Thymus (tissue), 11 donors: ENCODE results near the gene UBE3D. TPM values are rescaled to one million over a fixed set of nuclear protein-coding genes. Genes with fewer than 3 reads are reported as not detected.
"Not testable (repeated sequence)": the region's sequence is repeated elsewhere in the genome, so short reads cannot be mapped to it uniquely, and the experiment has no call there.

Experiments
- DNase-seq, 9 donors: peaks; one replicate each; pipeline ENCODE4 v3.0.0-alpha.2; 2013; ENCODE audit warnings: low spot score in 9 of 9, low read depth in 6 of 9, missing footprints in 1 of 9
- H3K27ac ChIP-seq, 2 donors: one replicate each; pipeline ENCODE4 v1.5.1; 2013; ENCODE audit warnings: control low read depth in 1 of 2, low read depth in 1 of 2, low read length in 1 of 2, mild to moderate bottlenecking in 1 of 2, moderate library complexity in 1 of 2
- H3K27me3 ChIP-seq, 2 donors: one replicate each; pipeline ENCODE4 v1.5.1; 2013; ENCODE audit warnings: low read length in 1 of 2; ENCODE audit not compliant: control insufficient read depth in 2 of 2, insufficient read depth in 1 of 2
- H3K36me3 ChIP-seq, 2 donors: one replicate each; pipeline ENCODE4 v1.5.1; 2013; ENCODE audit warnings: low read length in 1 of 2, mild to moderate bottlenecking in 1 of 2, moderate library complexity in 1 of 2; ENCODE audit not compliant: control insufficient read depth in 2 of 2, insufficient read depth in 2 of 2
- H3K4me1 ChIP-seq, 2 donors: one replicate each; pipeline ENCODE4 v1.5.1; 2013; ENCODE audit warnings: low read length in 2 of 2; ENCODE audit not compliant: control insufficient read depth in 2 of 2, insufficient read depth in 2 of 2
- H3K4me3 ChIP-seq, 2 donors: one replicate each; pipeline ENCODE4 v1.5.1; 2013; ENCODE audit warnings: low read length in 2 of 2, control low read depth in 1 of 2, mild to moderate bottlenecking in 1 of 2
- H3K9me3 ChIP-seq, 2 donors: one replicate each; pipeline ENCODE4 v1.5.1; 2013; ENCODE audit warnings: low read length in 1 of 2, mild to moderate bottlenecking in 1 of 2; ENCODE audit not compliant: control insufficient read depth in 2 of 2, insufficient read depth in 1 of 2
- WGBS: extraction: QIAGEN DNeasy Blood & Tissue Kit; methylation state at CpG from one replicate; pipeline ENCODE4 v1.1.7; 2013; 5-methylcytosine and 5-hydroxymethylcytosine counted together
- polyA plus RNA-seq: library from polyadenylated mRNA; stranded (reverse); fragments of 200-250 nt; gene quantifications from one replicate; pipeline ENCODE4 v1.2.3, GENCODE V29; 2013
- total RNA-seq: library from RNA; stranded (reverse); fragments of 120-200 nt; gene quantifications from one replicate; pipeline ENCODE4 v1.2.4, GENCODE V29; 2013
- donor health status: healthy.

Gene UBE3D
- total and polyA plus RNA-seq, 2 donors, result 7.0 to 8.2 TPM

- Histone ChIP-seq H3K4me3 (no peak overlapping the region), H3K4me1 (peaks cover 0 to 2% of the 10 kb centered on the region in 2 donors), H3K27me3 (no peaks in the 10 kb centered on the region), H3K9me3 (no peaks in the 10 kb centered on the region), H3K27ac (no peak overlapping the region), H3K36me3 (no peaks in the 10 kb centered on the region)
- WGBS, result 93% methylated on average over 4 of the region's 4 CpGs
- DNase-seq, result no peak
Measured at GRCh38 chr6:82954937-82955577, 110.6 kb downstream of the UBE3D start.

- no peaks in the 10 kb centered on the region for H3K36me3 ChIP-seq
- DNase-seq, result no peak
Measured at GRCh38 chr6:82954356-82954755, 111.3 kb downstream of the UBE3D start.

GRCh38 chr6:82953871-82954270 is 111.8 kb downstream of the UBE3D start:
- Histone ChIP-seq H3K36me3 (no peaks in the 10 kb centered on the region), H3K4me1 (peaks cover 0 to 2% of the 10 kb centered on the region in 2 donors), H3K27me3 (no peaks in the 10 kb centered on the region), H3K9me3 (no peaks in the 10 kb centered on the region), H3K27ac (no peak overlapping the region), H3K4me3 (no peak overlapping the region)
- DNase-seq, result no peak
- 79% methylated on average over 4 of the region's 4 CpGs for WGBS

More at GRCh38 chr6:82954356-82954755, 111.3 kb downstream of the UBE3D start:
- no peak overlapping the region for H3K27ac ChIP-seq
- H3K9me3 ChIP-seq, result no peaks in the 10 kb centered on the region
- 95% methylated on average over 2 of the region's 2 CpGs for WGBS
- H3K27me3 ChIP-seq, result no peaks in the 10 kb centered on the region
- H3K4me3 ChIP-seq, result no peak overlapping the region
- H3K4me1 ChIP-seq, result peaks cover 0 to 2% of the 10 kb centered on the region in 2 donors

- H3K36me3 ChIP-seq, result no peaks in the 10 kb centered on the region
- DNase-seq, result no peak
- H3K4me1 ChIP-seq, result peaks cover 0 to 2% of the 10 kb centered on the region in 2 donors
- no peaks in the 10 kb centered on the region for H3K27me3 ChIP-seq
- 100% methylated on average over 1 of the region's 1 CpG for WGBS
- H3K4me3 ChIP-seq, result no peak overlapping the region
- no peak overlapping the region for H3K27ac ChIP-seq
- no peaks in the 10 kb centered on the region for H3K9me3 ChIP-seq
Measured at GRCh38 chr6:82951935-82952334, 113.7 kb downstream of the UBE3D start.

- Histone ChIP-seq H3K27me3 (no peaks in the 10 kb centered on the region), H3K9me3 (no peaks in the 10 kb centered on the region), H3K4me1 (peaks cover 0 to 2% of the 10 kb centered on the region in 2 donors), H3K4me3 (no peak overlapping the region), H3K27ac (no peak overlapping the region), H3K36me3 (no peaks in the 10 kb centered on the region)
- 97% methylated on average over 1 of the region's 1 CpG for WGBS
- DNase-seq, result no peak
Measured at GRCh38 chr6:82951389-82951788, 114.3 kb downstream of the UBE3D start.

GRCh38 chr6:82930915-82931314 is 134.7 kb downstream of the UBE3D start:
- H3K27ac ChIP-seq, H3K9me3 ChIP-seq, H3K4me3 ChIP-seq, H3K36me3 ChIP-seq, DNase-seq, H3K27me3 ChIP-seq, H3K4me1 ChIP-seq: not testable (repeated sequence)
- WGBS, result 98% methylated on average over 3 of the region's 3 CpGs

- no peaks in the 10 kb centered on the region for H3K9me3 ChIP-seq
Measured at GRCh38 chr6:82924799-82925535, 140.7 kb downstream of the UBE3D start.

GRCh38 chr6:82921258-82921657 is 144.4 kb downstream of the UBE3D start:
- 100% methylated on average over 1 of the region's 1 CpG for WGBS
- H3K4me1 ChIP-seq, result no peaks in the 10 kb centered on the region
- no peak overlapping the region for H3K4me3 ChIP-seq
- no peaks in the 10 kb centered on the region for H3K36me3 ChIP-seq
- H3K27ac ChIP-seq, result no peak overlapping the region
- DNase-seq, result no peak
- H3K9me3 ChIP-seq, result no peaks in the 10 kb centered on the region
- no peaks in the 10 kb centered on the region for H3K27me3 ChIP-seq

More at GRCh38 chr6:82924799-82925535, 140.7 kb downstream of the UBE3D start:
- Histone ChIP-seq H3K4me1 (no peaks in the 10 kb centered on the region), H3K27ac (no peak overlapping the region), H3K36me3 (no peaks in the 10 kb centered on the region), H3K4me3 (no peak overlapping the region), H3K27me3 (no peaks in the 10 kb centered on the region)
- DNase-seq, result no peak
- WGBS, result 93% methylated on average over 3 of the region's 3 CpGs

GRCh38 chr6:82917346-82918064 is 148.1 kb downstream of the UBE3D start:
- no peak overlapping the region for H3K4me3 ChIP-seq
- no peak overlapping the region for H3K27ac ChIP-seq
- no peaks in the 10 kb centered on the region for H3K4me1 ChIP-seq
- no peaks in the 10 kb centered on the region for H3K36me3 ChIP-seq
- H3K27me3 ChIP-seq, result no peaks in the 10 kb centered on the region
- no peaks in the 10 kb centered on the region for H3K9me3 ChIP-seq
- no peak for DNase-seq
- 96% methylated on average over 6 of the region's 6 CpGs for WGBS
